HFF-Myc (cell line): ENCODE data around the gene LYZL4.

Experiments used
- DNase-seq: peaks from one replicate; pipeline ENCODE4 v3.0.0-alpha.2; 2011; ENCODE audit warnings: low read depth; ENCODE audit errors: extremely low read depth
- H3K4me3 ChIP-seq: replicated peaks from 2 replicates; pipeline ENCODE4 v1.5.1; 2011; ENCODE audit warnings: low read depth, mild to moderate bottlenecking, control low read depth, low read length
- CTCF ChIP-seq: IDR thresholded peaks from 2 replicates; pipeline ENCODE4 v1.5.1; 2012; ENCODE audit warnings: mild to moderate bottlenecking, low read depth, low read length, control low read depth; ENCODE audit errors: missing control alignments

The LYZL4 gene

GRCh38 chr3:42410370-42411131, at the start of gene LYZL4:
TSS of gene LYZL4 (minus strand) at chr3:42410610. CDS start at chr3:42407251, 3,359 bp downstream.
- no peak for DNase-seq
- TF ChIP-seq CTCF: no peak
- no peak within 1 kb of the TSS for H3K4me3 ChIP-seq

GRCh38 chr3:42459151-42459550, 48.7 kb upstream of the LYZL4 start:
- DNase-seq: no peak
- no peak overlapping the region for H3K4me3 ChIP-seq
- TF ChIP-seq CTCF: no peak

- no peak overlapping the region for H3K4me3 ChIP-seq
- no peak for DNase-seq
- TF ChIP-seq CTCF: no peak
Observed at GRCh38 chr3:42456211-42456610, 45.8 kb upstream of the LYZL4 start.

- no peak for DNase-seq
- no peak overlapping the region for H3K4me3 ChIP-seq
- no peak for TF ChIP-seq CTCF
Observed at GRCh38 chr3:42451546-42452230, 41.3 kb upstream of the LYZL4 start.

GRCh38 chr3:42451116-42451515, 40.7 kb upstream of the LYZL4 start:
- no peak for TF ChIP-seq CTCF
- DNase-seq: no peak
- H3K4me3 ChIP-seq: no peak overlapping the region

GRCh38 chr3:42450567-42450966, 40.2 kb upstream of the LYZL4 start:
- no peak for TF ChIP-seq CTCF
- DNase-seq: no peak
- H3K4me3 ChIP-seq: no peak overlapping the region

GRCh38 chr3:42447481-42447880, 37.1 kb upstream of the LYZL4 start:
- H3K4me3 ChIP-seq: no peak overlapping the region
- no peak for DNase-seq
- no peak for TF ChIP-seq CTCF
